Activated naive CD8-positive, alpha-beta T cell treated with anti-CD3 and anti-CD28 coated beads for 36 hours (primary cell): ENCODE measurements around the gene GRIPAP1. TPM values are rescaled to one million over a fixed set of nuclear protein-coding genes. Genes with fewer than 3 reads are reported as not detected.
A peak's percentile ranks its signal among the peaks of the same experiment; 100 is the strongest.

Source experiments
- DNase-seq: peaks from one replicate; pipeline ENCODE4 v3.0.0; 2021
- H3K27ac Mint-ChIP-seq: one replicate; pipeline ENCODE4 v1.8.0; 2022; ENCODE audit warnings: mild to moderate bottlenecking, moderate library complexity, mixed read lengths
- H3K27me3 Mint-ChIP-seq: one replicate; pipeline ENCODE4 v1.8.0; 2022; ENCODE audit warnings: mild to moderate bottlenecking, mixed read lengths
- H3K36me3 Mint-ChIP-seq: one replicate; pipeline ENCODE4 v1.8.0; 2021; ENCODE audit warnings: mild to moderate bottlenecking, mixed read lengths
- H3K4me1 Mint-ChIP-seq: one replicate; pipeline ENCODE4 v1.8.0; 2021; ENCODE audit warnings: mixed read lengths
- H3K4me3 Mint-ChIP-seq: one replicate; pipeline ENCODE4 v1.8.0; 2022; ENCODE audit warnings: mild to moderate bottlenecking, moderate library complexity, mixed read lengths
- H3K9me3 Mint-ChIP-seq: one replicate; pipeline ENCODE4 v1.8.0; 2022; ENCODE audit warnings: mixed read lengths
- total RNA-seq, 2 experiments: library from RNA; stranded (reverse); gene quantifications; one replicate each; pipeline ENCODE4 v1.2.3, GENCODE V29; 2021

The GRIPAP1 gene
- total RNA-seq, 2 experiments from 2014 or later, result 53.7 to 54.3 TPM

DNA sequence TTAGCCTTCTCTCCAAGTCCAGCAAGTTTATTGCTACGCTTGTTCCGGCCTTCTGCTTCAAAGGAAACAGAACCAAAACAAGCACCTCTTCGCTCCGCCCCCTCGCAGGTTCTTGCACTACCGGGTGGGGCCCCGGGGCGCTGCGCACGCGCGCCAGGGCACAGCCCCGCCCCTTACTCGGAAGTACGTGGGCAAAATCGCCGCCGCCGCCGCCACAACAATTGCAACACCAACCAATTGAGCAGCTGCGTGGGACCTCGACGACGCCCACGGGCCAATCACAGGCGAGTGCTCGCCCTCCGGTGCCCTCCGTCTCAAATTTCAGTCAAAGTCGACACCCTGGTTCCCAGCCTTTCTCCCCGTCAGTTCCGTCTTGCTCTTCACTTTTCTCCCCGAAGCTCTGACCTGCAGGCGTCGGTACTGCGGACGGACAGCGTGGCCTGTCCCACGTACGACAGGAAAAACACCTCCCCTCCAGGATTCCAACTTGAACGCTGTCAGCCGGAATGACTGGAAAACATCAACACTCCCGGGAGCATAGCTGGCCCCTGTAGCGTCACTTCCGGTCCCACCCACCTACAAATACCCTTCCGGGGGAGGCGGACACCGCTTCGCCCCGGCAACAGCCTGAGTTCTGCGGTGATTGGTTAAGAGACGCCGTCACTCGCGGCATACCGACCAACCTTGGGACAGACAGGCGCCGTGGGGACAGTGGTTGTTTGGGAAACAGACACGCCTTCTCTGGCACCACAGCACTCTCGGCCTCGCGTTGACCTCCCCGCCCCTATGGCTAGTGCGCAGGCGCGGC lies 44.0 kb downstream of the GRIPAP1 start:
- no peaks in the 10 kb centered on the region for H3K9me3 Mint-ChIP-seq
- no peaks in the 10 kb centered on the region for H3K27me3 Mint-ChIP-seq
- DNase-seq, result peak; percentile 92
- H3K4me1 Mint-ChIP-seq, result peaks cover 38% of the 10 kb centered on the region
- H3K36me3 Mint-ChIP-seq, result peaks cover 25% of the 10 kb centered on the region
- H3K27ac Mint-ChIP-seq, result peak overlapping the region; percentile 100
- H3K4me3 Mint-ChIP-seq, result peak overlapping the region; percentile 99

DNA sequence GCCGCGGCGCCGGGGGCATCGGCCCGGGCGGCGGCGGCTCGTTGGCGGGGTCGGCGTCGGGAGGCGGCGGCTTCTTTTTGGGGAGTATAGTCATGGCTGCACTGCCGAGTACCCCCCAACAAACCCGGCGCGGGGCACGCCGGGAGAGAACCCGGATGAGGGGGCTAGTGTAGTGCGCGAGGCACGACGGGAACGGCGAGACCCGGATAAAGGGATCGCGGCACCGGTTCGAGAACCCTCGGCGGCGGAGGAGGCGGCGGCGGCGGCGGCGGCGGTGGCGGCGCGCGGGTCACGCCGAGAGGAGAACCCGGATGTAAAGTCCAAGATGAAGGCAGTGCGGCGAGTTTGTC lies 44.6 kb downstream of the GRIPAP1 start, which contains the start of gene OTUD5:
OTUD5 (minus strand) TSS at position 131 of the 350 bp plus-strand sequence; CDS start at position 94, 37 bp downstream.
- peaks cover 25% of the 10 kb centered on the region for H3K36me3 Mint-ChIP-seq
- peak within 1 kb of the TSS; percentile 100 for H3K27ac Mint-ChIP-seq
- peaks cover 39% of the 10 kb centered on the region for H3K4me1 Mint-ChIP-seq
- peak; percentile 79 for DNase-seq
- no peaks in the 10 kb centered on the region for H3K9me3 Mint-ChIP-seq
- H3K27me3 Mint-ChIP-seq, result no peaks in the 10 kb centered on the region
- H3K4me3 Mint-ChIP-seq, result peak within 1 kb of the TSS; percentile 99

DNA sequence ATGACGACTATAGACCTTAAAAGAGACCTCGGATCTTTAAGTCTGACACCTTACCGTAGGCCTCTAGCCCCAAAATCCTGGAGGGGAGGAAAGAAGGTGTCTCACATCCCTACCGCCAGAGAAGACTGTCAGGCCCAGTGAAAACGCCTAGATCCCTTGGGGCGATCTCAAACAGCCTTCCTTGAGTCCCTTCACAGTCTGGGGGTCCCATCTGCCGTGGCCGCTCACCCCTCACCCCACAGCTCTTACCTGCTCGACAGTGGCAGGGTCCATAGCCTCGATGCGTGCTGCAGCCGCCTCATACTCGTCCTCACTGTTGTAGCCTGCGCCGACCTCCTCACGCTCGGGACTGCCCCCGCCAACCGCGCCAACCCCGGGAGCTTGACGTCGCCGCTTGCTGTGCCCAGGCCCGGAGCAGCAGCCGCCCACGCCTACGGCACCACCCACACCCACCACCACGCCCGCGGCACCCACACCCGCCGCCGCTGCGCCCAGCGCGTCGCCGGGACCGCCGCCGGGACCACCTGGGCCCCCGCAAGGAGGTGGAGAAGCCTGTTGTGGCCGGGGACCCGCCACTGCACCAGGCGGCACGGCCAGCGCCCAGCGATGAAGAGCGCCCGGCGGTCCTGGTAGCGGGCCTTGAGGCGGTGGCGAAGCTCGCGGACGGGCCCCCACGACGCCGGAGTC lies 45.2 kb downstream of the GRIPAP1 start:
- Mint-ChIP-seq H3K9me3 (no peaks in the 10 kb centered on the region), H3K27ac (peak overlapping the region; percentile 88), H3K27me3 (no peaks in the 10 kb centered on the region), H3K36me3 (peaks cover 25% of the 10 kb centered on the region), H3K4me3 (peak overlapping the region; percentile 85), H3K4me1 (peaks cover 44% of the 10 kb centered on the region)
- DNase-seq, result peak; percentile 59

DNA sequence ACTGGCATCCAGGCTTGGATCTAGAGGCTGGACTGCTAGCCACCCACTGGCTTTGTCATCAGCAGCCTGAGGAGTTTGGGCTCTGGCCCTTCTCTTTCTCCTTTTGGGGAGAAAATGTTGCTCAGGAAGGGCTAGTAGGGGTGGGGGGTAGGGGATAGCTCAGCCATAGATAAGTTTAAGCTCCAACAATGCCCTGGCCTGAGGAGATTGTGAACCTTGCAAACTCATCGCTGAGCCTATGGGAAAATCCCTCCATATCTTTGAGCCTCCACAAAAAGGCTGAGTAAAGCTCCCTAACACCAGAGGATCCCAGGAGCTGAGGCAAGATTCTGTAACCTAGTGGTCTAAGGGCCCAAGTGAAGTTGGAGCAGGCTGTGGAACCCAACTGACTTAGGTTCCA lies 53.5 kb downstream of the GRIPAP1 start:
- H3K36me3 Mint-ChIP-seq, result peaks cover 13% of the 10 kb centered on the region
- H3K4me1 Mint-ChIP-seq, result peaks cover 30% of the 10 kb centered on the region
- H3K9me3 Mint-ChIP-seq, result no peaks in the 10 kb centered on the region
- H3K27ac Mint-ChIP-seq, result no peak overlapping the region
- H3K4me3 Mint-ChIP-seq, result no peak overlapping the region
- H3K27me3 Mint-ChIP-seq, result no peaks in the 10 kb centered on the region
- no peak for DNase-seq

DNA sequence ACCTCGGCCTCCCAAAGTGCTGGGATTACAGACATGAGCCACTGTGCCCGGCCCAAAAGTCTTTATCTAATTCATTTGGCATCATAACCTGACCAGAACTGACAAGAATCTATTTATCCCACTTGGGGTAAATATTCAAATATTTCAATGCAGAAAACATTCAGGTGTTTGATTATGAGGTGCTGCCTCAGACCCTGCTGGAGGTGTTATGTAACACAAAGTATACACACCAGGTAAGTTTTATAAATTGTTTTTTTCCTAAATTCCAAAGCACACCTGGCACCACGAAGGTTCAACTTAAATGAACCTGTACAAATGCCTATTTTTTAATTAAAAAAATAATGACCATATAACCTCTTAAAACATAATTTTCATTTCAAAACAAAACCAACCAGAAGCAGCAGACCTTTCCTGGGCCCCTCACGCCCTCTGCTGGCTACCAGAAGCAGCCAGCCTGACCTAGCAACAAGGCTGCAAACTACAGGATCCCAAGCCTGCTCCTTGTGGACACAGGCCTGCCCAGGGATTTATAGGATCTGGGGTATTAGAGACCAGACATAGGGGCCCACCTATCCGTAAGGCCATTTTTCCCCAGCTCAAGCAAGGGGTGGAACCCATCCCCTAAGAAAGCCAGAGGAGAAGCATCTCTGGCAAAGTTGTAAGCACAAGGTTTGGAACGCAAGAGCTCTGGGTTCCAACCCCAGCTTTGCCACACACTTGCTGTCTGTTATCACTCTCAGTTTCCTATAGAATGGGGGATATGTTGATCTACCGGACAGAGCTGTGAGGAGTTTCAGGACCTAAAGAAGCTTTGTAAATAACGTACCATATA lies 56.3 kb downstream of the GRIPAP1 start:
- peaks cover 2% of the 10 kb centered on the region for H3K9me3 Mint-ChIP-seq
- H3K36me3 Mint-ChIP-seq, result peaks cover 29% of the 10 kb centered on the region
- H3K27ac Mint-ChIP-seq, result peak overlapping the region; percentile 75
- H3K4me1 Mint-ChIP-seq, result peaks cover 41% of the 10 kb centered on the region
- peak overlapping the region; percentile 14 for H3K4me3 Mint-ChIP-seq
- DNase-seq, result no peak
- H3K27me3 Mint-ChIP-seq, result no peaks in the 10 kb centered on the region

- no peak for DNase-seq
- peaks cover 2% of the 10 kb centered on the region for H3K9me3 Mint-ChIP-seq
- peak overlapping the region; percentile 57 for H3K4me3 Mint-ChIP-seq
- peak overlapping the region; percentile 99 for H3K27ac Mint-ChIP-seq
- H3K27me3 Mint-ChIP-seq, result no peaks in the 10 kb centered on the region
- peaks cover 39% of the 10 kb centered on the region for H3K36me3 Mint-ChIP-seq
- H3K4me1 Mint-ChIP-seq, result peaks cover 62% of the 10 kb centered on the region
Measured at GRCh38 chrX:48942895-48943294, 59.2 kb downstream of the GRIPAP1 start.

- Mint-ChIP-seq H3K4me3 (no peak overlapping the region), H3K9me3 (peaks cover 2% of the 10 kb centered on the region), H3K27me3 (no peaks in the 10 kb centered on the region), H3K4me1 (peaks cover 71% of the 10 kb centered on the region), H3K36me3 (peaks cover 58% of the 10 kb centered on the region), H3K27ac (peak overlapping the region; percentile 99)
- DNase-seq, result no peak
Measured at GRCh38 chrX:48940404-48940955, 61.6 kb downstream of the GRIPAP1 start.

DNA sequence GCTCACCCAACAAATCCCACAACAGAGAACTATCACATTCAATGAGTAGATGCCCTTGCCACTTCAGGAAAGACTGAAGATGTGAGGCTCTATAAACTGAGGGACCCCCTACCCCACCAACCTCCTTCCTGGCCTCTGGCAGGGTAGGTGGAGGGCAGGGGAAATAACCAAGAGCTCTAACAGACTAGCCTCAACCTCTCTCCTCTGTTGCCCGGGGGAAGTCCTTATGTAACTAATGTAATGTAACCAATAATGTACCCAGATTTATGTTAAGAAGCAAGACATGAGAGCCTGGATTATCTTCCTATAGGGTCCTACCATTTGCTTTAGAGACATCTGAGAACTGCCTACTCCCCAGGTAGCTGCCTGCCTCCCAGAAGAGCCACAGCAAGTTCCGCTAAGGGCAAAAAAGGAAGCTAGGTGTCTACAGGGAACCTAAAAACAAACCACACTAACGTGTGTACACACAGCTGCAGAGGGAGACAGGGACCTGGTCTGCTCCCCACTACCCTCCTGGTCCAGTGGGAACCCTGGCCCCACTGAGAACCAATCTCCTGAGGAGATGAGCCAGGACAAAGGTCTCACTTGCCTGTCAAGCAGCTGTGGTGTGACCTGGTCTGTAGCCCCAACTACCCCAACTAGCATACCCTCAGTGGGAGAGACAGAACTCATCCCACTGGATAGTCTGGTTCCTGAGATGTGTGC lies 62.4 kb downstream of the GRIPAP1 start:
- Mint-ChIP-seq H3K4me1 (peaks cover 79% of the 10 kb centered on the region), H3K36me3 (peaks cover 64% of the 10 kb centered on the region), H3K27me3 (no peaks in the 10 kb centered on the region), H3K4me3 (peak overlapping the region; percentile 60), H3K27ac (peak overlapping the region; percentile 99), H3K9me3 (peaks cover 2% of the 10 kb centered on the region)
- DNase-seq, result no peak

DNA sequence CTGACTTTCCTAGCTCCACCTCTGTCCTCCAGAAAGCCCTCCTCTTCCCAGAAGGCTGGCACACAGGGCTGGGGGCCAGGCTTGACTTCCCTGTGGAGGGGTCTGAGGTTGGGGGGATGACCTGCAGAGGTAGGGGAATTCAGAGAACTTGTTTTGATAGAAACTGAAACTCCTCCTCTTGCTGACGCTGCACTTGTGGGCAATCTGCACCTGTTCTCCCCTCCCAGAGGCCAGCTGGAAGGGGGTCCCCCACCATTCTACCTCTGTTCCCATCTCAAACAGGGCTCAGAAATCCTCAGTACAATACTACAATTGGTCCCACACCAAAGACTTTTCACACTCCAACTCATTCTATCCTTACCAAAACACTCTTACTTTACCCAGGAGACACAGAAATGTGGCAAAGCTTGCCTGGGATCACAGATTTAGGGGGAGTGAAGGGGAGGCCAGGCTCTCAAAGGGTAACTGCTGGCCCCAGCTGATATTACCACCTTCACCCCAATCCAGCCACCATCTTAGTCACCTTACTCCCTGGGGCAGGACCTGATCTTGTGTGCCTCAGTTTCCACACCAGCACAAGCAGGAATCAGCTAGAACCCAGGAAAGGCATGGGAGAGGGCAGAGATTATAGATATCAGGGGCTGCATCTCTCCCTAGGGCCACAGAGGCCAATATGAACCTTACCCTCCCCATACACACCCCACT lies 63.2 kb downstream of the GRIPAP1 start:
- peak overlapping the region; percentile 60 for H3K4me3 Mint-ChIP-seq
- peak overlapping the region; percentile 99 for H3K27ac Mint-ChIP-seq
- no peaks in the 10 kb centered on the region for H3K27me3 Mint-ChIP-seq
- peaks cover 82% of the 10 kb centered on the region for H3K4me1 Mint-ChIP-seq
- peak; percentile 79 for DNase-seq
- peaks cover 72% of the 10 kb centered on the region for H3K36me3 Mint-ChIP-seq
- peaks cover 2% of the 10 kb centered on the region for H3K9me3 Mint-ChIP-seq

GRCh38 chrX:48937054-48937907 lies 64.8 kb downstream of the GRIPAP1 start:
- H3K4me3 Mint-ChIP-seq, result peak overlapping the region; percentile 81
- peak; percentile 88 for DNase-seq
- peaks cover 67% of the 10 kb centered on the region for H3K36me3 Mint-ChIP-seq
- no peaks in the 10 kb centered on the region for H3K27me3 Mint-ChIP-seq
- H3K4me1 Mint-ChIP-seq, result peaks cover 73% of the 10 kb centered on the region
- peaks cover 2% of the 10 kb centered on the region for H3K9me3 Mint-ChIP-seq
- peak overlapping the region; percentile 99 for H3K27ac Mint-ChIP-seq

- H3K4me3 Mint-ChIP-seq, result peak overlapping the region; percentile 81
Measured at GRCh38 chrX:48936429-48937053, 65.5 kb downstream of the GRIPAP1 start.

GRCh38 chrX:48935301-48935670 lies 66.8 kb downstream of the GRIPAP1 start:
- Mint-ChIP-seq H3K36me3 (peaks cover 60% of the 10 kb centered on the region), H3K27me3 (no peaks in the 10 kb centered on the region), H3K9me3 (no peaks in the 10 kb centered on the region), H3K4me3 (peak overlapping the region; percentile 55), H3K4me1 (peaks cover 57% of the 10 kb centered on the region), H3K27ac (peak overlapping the region; percentile 99)
- no peak for DNase-seq

More at GRCh38 chrX:48936429-48937053, 65.5 kb downstream of the GRIPAP1 start:
- Mint-ChIP-seq H3K36me3 (peaks cover 60% of the 10 kb centered on the region), H3K9me3 (peaks cover under 1% of the 10 kb centered on the region), H3K4me1 (peaks cover 66% of the 10 kb centered on the region), H3K27ac (peak overlapping the region; percentile 99), H3K27me3 (no peaks in the 10 kb centered on the region)
- DNase-seq, result no peak
